Activated CD8-positive, alpha-beta memory T cell treated with anti-CD3 and anti-CD28 coated beads for 1 hour (primary cell): Measurements from ENCODE around the gene CAPN15.

ENCODE experiments used
- DNase-seq, 2 donors: peaks; one replicate each; pipeline ENCODE4 v3.0.0-alpha.2; 2020; ENCODE audit warnings: low read depth in 1 of 2; ENCODE audit errors: extremely low read depth in 1 of 2

CAPN15 gene

DNA sequence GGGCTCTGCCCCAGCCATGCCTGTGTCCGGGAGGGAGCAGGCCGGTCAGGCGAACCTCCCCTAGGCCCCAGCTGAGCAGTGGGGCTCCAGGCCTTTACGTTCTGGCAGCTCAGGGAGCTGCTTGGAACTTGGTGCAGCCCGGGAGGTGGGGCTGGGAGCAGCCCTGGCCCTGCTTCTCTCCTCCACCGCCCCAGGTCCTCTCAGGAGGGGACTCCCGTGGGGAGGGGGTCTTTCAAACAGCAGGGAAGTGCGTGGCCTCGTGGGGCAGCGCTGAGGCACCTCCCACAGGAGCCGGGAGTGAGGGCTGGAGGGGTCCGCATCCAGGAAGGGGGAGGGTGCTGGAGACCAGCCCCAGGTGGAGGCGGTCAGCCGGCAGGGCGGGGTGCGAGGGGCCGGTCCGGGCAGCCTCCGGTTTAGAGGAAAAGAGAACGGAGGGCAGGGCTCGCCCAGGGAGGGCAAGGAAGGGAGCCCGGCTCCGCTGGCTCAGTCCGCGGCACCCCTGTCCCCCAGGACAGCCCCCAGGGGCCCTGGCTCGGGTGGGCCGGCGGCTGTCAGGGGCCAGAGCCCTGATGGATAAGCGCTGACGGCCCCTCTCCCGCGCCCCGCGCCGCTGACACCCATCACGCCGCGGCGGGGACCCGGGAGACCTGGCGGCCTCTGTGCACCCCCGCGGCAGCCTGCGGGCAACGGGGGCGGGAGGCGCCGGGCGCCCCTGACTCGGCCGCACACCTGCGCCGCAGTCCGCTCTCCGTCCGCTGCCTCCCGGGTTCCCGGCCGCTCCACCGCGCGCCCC, 32.1 kb downstream of the CAPN15 start:
- DNase-seq, result no peak

DNA sequence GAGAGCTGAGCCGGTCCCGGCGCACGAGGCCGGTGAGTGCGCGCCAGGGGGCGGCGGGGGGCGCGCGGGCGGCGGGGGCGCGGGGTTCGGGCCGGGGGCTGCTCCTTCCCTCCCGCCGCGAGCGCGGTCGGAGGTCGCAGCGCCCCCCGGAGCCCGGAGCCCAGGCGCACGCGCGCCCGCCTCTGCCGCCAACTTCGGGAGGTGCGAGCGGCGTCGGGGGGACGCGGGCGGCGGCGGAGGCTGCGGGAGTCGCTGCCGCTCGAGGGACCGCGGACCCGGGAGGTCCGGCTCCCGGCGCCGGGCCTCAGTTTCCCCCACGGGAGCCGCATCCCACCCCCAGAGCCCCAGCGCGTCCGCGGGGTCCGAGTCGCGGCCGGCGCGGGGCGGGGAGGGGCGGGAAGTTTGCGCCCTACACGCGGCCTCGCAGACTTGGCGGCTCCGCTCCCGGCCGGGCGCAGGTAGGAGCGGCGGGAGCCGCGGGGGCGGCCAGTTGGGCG, 32.7 kb downstream of the CAPN15 start, which contains the start of gene PRR35:
Gene PRR35 (plus strand): TSS at position 191 of the 497 bp plus-strand sequence. CDS start 2,901 bp downstream, outside the sequence.
- no peak for DNase-seq

DNA sequence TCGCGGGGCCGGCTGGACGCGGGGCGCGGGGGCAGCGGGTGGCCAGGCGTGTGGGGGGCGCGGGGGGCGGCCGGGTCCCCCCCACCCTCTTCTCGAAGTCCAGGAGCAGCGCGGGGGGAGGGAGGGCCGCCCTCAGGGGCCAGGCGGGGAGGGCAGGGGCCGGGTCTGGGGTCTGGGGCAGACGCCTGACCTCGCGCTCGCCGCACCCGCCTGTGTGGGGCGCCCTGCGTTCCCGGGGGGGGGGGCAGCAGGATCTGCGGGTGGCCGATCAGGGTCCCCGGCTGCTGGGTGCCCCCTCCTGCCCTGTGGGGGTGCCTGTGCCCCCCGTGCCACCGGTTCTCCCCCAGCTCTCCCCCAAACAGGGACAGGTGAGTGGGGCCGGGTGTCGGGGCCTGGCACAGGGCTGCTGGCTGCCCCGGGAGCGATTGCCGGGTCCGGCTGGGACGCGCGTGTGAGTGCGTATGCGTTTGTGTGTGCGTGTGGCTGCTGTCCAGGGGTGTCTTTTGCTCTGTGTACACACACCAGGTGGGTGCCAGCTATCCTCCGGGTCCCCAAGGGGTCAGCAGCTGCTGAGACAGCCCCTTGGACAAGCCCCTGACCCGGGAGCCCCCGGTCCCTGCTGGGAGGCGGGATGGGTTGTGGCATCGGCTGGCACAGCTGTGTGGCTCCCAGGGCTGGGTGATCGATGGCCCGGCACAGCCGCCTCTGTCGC, 33.3 kb downstream of the CAPN15 start:
- DNase-seq, result no peak

DNA sequence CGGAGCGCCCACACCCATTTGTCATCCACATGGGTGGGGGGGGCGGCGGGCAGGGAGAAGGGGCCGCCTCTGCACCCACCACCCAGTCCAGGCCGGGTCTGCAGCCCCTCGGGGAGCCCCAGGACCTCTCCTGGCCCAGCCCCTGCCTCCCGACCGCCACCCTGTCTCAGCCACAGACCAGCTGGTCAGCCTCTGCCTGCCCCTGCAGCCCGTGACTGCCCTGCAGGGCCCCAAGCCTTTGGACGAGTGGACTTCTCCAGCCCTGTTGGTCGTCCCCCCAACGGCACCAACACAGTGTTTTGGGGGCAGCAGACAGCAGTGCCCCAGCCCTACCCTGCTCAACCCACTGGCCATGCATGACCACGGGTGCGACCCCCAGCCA, 33.9 kb downstream of the CAPN15 start:
- no peak for DNase-seq

DNA sequence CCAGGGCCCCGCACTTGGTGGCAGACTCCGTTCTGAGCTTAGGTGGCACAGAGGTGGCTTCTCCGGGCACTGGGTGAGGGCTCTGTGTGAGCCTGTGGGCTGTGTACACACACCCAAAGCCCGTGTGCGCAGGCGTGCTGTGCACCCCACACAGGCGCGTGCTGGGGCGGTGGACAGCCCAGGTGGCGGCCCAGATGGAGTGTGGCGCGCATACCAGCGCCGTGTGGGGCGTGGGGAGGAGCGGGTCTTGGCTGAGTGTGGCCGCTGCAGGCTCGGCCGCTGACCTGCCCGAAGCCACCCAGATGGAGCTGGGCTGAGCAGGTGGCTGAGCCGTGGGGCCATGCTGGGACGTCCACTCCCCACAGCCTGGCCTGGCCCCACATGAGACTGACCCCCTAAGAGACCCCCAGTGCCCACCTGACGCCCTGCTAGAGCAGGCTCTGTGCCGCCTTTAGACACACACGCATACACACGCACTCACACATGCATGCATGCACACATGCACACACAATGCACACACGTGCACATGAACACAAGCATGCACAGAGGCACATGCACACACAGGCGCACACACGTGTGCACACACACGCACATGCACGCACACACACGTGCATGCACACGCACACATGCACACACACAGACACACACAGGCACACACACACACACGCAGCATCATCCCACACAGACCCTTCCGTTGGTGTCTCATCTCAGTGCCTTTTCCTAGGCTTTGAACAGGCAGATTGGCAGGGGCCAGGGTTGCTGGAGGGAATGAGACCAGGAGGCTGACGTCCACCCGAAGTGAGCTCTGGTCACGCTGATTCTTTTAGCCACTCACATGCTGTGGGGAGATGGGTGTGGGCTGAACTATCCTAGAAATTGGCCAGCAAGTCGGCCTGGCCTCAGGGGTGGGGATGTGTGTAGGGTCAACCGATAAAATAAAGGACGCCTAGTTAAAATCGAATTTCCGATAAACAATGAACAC, 34.7 kb downstream of the CAPN15 start:
- DNase-seq, result no peak

DNA sequence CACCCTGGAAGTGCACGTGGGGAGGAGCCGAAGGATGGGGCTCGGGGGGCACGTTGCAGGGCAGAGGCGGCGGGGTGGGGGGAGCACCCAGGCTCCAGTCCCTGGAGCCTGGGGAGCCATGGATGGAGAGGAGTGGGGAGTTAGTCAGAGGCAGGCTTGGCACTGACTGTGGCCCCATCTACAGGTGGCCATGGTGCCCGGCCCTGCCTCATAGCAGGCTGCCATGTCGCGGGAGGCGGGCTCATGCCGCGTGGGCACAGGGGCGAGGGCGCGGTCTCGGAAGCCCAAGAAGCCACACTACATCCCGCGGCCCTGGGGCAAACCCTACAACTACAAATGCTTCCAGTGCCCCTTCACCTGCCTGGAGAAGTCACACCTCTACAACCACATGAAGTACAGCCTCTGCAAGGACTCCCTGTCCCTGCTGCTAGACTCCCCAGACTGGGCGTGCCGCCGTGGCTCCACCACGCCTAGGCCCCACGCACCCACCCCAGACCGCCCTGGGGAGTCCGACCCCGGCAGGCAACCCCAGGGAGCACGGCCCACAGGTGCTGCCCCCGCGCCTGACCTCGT, 35.6 kb downstream of the CAPN15 start:
- no peak for DNase-seq

DNA sequence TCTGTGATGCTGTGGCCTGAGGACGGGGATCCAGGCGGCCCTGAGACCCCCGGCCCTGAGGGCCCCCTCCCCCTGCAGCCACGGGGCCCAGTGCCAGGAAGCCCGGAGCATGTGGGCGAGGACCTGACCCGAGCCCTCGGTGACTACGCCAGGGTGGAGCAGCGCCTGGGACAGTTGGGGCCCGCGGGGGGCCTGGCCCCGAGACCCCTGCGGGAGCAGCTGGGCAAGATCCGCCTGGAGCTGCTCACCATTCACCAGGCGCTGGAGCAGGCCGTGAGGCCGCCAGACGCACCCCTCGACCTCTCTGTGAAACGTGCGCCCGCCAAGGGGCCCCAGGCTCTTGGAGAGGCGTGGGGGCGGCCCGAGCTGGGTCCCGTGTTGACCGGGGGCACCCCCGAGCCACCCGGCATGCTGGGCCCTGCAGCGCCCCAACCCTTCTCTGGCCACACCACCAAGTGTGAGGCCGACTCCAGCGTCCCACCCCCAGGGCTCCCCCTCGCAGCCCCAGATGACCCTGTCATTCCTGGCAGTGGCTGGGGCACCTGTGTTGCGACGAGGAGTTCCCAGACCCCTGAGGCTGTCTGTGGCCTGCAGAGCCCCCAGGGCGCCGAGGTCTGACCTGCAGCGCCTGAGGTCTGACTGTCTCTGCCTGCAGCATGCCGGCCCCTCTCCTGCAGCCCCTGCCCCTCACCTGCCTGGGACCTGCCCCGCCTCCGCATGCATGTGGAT, 37.3 kb downstream of the CAPN15 start:
- DNase-seq, result no peak

DNA sequence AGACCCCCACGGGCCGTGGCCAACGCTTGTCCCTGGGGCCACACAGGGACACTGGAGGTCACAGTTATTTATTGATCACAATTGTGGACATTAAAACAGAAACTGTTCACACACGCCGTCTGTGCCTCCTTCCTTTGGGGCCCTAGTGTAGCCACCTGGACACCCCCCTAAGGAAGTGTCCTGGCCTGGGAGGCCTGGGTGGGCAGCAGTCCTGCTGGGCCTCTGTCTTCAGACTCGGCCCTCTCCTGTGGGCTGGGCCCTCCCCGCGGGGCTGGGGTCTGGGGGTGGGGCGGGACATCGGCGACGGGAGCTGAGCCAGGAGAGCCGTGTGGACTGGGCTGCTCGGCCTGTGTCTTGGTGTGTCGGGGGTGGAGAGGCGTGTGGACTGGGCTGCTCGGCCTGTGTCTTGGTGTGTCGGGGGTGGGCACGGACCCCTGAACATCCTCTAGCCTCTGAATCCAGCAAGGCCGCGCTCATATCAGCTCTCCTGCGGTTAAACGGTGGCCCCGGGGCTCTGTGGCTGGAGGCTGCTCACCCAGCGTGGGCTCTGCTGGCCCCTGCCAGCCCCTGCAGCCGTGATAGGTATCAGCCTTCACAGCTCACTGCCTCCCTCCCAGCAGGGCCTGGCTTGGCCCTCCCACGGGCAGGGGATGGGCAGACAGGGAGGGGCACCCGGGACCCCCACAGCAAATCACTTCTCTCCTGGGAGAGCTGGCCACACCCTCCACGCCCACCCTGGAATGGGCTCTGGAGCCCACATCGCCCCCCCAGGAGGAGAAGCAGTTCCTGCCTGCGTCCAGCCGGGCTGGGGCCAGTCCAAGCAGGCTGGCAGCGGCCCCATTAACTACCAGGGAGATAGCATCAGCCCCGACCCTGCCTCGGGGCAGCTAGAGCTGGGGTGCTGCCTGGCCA, 38.2 kb downstream of the CAPN15 start:
- DNase-seq, result no peak

DNA sequence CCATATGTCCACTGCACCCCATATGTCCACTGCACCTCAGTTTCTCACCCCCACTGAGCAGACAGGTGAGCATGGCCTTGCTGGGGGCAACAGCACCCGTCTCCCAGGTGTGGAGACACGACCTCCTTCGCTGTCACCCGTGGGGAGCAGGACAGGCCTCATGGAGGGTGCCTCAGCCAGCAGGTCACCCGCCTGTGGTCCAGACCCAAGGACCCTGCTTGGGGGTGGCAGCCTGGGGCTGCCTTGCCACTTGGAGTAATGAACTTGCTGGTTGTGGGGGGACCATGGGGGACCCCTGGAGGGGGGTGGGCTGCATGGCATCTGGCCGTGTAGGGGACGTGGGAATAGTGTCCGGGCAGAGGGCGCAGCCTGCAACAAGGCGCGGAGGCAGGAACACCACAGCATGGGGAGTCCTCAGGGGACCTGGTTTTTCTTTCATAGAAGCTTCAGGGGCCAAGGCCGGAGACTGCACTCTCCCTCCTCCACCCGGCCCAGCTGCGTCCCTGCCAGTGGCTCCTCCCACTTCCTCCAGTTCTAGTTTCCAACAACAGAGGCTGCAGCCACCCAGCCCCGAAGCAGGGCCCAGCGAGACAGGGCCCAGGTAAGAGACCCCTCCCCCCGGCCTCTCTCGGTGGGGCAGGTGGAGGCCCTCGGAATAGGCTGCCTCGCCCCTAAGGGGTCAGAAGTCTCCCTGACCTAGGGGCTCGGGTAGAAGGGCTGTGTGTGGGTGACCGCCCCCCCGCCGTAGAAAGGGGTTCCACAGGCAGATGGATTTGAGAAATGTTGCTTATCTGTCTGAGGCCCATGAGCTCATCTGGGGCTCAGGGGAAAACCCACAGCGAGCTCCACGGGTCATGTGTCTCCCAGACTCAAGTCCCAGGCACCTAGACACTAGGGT, 39.2 kb downstream of the CAPN15 start, which contains the start of gene NHLRC4:
Gene NHLRC4 (plus strand): TSS at position 531 of the 898 bp plus-strand sequence. CDS start 1,043 bp downstream, outside the sequence.
- no peak for DNase-seq

DNA sequence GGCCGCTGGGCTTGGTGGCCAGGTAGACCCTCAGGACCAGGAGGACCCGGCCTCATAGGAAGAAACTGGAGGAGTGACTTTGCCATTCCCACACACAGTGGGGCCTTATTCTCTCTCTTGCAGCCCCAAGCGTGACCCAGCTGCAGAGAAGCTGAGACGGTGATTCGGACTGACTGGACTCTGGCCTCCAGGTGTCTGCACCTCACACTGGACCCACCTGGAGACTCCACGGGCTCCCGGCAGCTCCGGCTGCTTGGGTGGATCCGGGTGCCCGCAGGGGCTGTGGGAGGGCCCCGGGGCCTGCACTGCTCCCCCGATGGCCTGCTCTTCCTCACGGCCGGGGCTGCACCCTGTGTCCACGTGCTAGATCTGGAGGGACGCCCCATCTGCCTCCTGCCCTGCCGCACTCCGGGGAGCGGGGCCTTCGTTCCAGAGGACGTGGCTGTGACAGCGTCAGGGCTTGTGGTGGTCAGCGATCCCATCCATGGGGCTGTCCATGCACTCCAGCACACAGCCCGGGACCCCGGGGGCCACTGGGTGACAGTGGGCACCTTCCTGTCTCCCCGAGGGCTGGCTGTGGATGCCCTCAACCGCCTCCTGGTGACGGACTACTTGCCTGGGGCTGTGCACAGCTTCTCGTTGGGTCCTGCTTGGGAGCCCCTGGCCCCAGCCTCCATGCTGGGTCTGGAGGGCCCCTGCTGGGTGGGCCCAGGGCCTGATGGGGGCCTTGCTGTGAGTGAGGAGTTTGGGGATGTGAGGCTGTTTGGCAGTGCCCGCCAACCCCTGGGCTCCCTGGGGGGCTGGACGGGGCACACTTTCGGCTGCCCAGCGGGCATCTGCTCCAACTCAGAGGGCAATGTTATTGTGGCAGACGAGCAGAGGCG, 40.1 kb downstream of the CAPN15 start:
- no peak for DNase-seq

DNA sequence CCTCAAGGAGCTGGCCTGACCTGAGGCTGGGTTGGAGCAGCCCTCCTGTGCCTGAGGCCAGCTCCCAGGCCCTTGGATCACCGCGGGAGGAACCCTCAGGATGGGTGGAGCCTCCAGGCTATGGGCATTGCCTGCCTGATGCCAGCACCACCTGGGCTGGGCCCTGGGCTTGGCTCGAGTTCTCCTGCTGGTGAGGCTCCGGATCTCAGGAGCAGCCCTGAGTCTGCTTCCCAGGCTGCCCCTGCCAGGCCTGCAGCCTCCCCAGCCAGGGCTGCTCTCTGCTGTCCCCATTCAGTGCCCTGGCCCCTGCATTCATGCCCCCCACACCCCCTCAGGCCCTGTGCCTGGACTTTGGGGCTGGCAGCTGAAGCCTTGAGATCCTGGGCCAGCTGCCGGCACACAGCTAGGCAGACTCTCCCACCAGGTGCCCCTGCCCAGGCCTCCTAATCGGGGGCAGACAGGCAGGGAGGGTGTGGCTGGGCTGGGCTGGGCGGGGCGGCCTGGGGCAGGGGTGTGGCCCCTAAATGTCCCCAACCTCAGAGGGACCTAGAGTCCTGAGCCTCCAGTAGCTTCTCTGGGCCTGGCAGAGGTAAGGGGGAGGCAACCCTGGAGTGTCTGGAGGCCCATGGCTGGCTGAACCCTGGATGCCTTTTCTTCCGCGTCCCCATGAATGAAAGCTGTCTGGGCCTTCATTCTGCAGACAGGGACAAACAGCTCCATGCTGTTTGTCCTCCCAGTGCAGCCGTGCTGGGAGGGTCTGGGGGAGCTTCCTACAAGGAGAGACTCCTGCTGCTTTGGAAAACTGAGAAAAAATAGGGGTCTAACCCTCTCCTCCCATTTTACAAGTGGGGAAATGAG, 41.1 kb downstream of the CAPN15 start:
- DNase-seq, result no peak

DNA sequence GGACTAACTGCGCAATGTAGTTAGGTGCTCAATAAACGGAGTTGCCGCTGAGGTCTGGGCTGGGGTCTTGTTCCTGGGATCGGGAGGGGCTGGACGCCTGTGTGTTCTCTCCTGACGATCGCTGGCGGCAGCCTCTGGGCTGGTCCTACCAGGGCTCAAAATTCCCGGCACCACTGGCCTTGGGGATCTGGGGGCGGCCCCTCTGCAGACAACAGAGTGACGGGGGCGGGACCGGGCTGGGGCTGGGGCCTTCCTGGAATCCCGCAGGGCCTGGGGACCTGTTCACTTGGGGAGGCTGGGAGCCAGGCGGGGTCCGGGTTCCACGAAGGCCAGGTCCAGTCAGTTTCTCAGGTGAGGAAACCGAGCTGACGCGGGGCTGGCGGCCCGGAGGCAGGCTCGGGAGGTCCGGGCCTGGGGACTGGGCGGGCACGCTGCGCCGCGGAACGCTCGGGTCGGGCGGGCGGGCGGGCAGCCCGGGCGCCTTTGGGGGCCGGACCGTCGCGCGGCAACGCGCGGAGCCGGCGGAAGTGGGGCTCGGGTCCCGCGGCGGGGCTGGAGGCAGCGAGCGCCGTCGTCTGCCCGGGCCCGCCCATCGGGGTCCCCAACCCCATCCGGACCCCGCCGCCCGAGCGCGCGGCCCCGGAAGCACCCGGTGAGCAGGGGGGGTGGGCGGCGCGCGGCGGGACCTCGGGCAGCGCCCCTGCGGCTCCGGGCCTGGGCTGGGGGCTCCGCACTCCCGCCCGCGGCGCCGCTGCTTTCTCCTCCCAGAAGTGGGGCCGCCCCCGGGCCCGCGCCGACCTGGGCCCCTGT, 42.1 kb downstream of the CAPN15 start, which contains the start of gene PIGQ:
Gene PIGQ (plus strand): TSS at position 524 of the 810 bp plus-strand sequence. CDS start 4,107 bp downstream, outside the sequence.
- peak in 1 of 2 donors; percentile 50 for DNase-seq

DNA sequence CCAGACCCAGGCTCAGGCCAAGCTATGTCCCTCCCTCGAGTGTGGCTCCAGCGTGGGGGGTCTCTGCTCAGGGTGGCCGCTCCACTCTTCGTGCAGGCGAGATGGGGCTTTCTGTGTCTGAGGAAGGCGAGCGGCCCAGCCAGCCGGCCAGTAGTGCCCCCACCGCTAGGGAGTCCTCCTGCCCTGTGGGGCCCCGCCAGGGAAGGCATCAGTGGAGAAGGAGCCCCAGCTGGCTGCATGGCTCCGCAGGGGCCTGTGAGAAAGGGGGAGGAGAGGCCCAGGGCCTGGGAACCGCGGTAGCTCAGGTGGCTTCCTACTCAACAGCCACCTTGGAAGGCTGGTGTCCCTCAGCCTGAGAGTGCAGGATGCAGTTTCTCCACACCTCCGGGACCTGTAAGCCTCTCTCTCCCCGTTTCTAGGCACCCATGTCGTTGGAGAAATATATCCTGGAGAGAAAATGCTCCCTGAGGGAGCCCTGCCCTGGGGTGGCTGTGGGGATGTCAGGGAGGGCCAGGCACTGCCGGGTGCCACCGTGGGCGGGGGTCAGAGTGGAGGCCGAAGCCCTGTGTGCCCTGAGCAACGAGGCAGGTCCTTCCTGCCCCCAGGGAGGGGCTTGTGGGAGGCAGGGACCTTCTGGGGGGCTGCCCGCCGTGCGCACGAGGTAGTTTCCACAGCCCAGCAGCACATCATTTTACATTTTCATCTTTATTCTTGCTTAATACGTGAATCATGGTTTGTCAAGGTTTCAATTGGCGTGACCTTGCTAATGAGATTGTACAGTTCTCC, 45.5 kb downstream of the CAPN15 start:
- no peak for DNase-seq
